GM20000 (cell line): Measurements from ENCODE around the gene TBC1D22B.

Experiments
- DNase-seq: peaks from one replicate; pipeline ENCODE4 v3.0.0; 2012; ENCODE audit warnings: low spot score
- TF ChIP-seq, protein P1 (sequence below): IDR thresholded peaks from 2 replicates; pipeline ENCODE4 v1.5.1; 2012; ENCODE audit warnings: mild to moderate bottlenecking, control low read depth; ENCODE audit errors: extremely low read depth, missing control alignments

The TBC1D22B gene

DNA sequence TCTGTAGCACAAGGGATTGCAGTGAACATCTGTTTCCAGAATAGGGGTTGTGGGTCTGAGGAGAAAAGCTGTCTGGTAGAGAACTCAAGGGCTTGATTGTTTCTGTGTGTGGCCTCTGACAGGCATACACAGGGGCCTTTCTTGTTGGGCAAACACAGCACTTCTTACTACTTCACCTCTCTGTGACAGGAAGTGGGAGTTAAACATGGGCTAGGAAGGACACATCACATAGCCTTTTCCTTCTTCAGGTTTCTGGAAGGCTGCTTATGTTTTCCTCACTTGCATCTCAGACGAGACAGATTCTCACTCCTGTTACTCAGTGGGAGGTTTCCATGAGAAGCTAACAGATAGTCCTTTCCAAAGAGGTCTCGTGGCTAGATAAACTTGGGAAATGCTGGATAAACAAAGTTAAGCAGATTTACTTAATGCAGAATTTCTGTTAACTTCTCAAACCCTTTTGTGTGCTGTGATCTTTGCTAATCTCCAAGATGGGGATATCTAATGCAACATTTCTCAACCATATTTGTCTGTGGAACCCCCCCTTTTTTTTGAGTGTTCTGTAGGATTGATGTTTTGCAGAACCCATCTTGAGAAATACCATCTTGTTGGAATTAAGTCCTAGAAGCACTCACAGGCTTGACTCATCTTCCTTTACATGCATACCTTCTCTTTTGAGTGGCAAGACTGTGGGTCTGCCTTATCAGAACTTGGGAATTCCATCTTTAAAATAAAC is 54.3 kb downstream of the TBC1D22B start:
- DNase-seq: no peak
- TF ChIP-seq, protein P1, sequence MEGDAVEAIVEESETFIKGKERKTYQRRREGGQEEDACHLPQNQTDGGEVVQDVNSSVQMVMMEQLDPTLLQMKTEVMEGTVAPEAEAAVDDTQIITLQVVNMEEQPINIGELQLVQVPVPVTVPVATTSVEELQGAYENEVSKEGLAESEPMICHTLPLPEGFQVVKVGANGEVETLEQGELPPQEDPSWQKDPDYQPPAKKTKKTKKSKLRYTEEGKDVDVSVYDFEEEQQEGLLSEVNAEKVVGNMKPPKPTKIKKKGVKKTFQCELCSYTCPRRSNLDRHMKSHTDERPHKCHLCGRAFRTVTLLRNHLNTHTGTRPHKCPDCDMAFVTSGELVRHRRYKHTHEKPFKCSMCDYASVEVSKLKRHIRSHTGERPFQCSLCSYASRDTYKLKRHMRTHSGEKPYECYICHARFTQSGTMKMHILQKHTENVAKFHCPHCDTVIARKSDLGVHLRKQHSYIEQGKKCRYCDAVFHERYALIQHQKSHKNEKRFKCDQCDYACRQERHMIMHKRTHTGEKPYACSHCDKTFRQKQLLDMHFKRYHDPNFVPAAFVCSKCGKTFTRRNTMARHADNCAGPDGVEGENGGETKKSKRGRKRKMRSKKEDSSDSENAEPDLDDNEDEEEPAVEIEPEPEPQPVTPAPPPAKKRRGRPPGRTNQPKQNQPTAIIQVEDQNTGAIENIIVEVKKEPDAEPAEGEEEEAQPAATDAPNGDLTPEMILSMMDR: no peak

DNA sequence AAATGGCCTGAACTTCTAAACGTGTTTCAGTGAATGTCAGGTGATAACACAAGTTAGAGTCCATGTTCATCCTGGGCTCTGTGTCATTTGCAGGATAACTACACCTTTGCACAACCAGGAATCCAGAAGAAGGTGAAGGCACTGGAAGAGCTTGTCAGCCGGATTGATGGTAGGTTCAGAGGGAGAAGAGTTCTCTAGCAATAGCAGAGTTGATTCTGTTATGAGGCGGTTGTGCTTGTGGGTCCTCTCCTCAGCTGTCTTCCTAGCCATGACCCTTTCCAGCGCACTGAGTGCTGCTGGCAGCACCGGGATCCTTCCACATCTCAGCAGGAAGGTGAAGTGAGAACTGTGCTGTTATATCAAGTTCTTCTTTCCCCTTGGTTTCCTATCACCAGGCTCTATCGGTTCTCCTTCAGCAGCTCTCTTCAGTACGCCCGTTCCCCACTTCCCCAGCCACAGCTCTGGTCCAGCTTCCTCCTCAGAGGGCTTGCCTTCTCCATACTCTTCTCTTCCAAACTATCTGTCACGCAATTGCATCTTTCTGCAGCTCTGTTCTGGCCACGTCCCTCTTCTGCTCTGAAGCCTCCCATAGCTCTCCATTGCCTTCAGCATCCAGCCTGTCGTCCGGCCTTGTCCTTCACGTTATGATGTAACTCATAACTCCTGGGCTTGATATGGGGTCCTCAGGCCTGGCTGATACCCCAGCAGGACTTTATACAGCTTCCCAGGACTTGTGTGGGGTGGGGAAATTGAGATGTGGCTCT is 56.3 kb downstream of the TBC1D22B start:
- no peak for DNase-seq
- TF ChIP-seq, protein P1: no peak

DNA sequence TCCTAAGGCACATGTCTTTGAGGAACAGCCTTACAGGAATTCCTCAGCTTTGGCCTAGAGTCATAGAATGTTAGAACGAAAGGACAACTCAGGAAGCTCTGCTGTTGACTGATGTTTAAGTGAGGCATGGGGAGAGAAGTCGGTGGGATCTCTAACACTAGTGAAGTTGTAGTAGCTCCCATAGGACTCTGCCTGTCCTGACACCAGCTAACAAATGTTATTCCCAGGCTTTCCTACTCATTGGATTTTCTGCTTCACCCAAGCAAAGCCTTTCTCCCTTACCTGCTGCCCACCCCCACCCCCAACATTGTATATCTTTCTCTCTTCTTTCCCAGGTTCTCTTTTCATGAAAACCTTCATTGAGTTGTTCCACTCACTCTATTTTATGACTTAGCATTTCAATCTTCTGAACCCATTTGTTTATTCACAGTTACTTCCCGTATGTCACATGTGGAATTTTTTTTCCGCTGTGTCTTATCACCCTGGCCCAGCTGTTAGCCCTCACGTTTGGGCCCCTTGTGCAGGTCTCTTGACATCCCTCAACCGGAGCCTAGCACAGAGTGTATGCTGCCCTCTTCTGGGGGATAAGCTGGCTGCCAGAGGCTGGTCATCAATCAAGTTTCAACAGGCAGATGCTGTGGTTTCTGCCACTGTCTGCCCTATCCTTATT is 57.0 kb downstream of the TBC1D22B start:
- TF ChIP-seq, protein P1: peak; percentile 79
- peak; percentile 59 for DNase-seq

DNA sequence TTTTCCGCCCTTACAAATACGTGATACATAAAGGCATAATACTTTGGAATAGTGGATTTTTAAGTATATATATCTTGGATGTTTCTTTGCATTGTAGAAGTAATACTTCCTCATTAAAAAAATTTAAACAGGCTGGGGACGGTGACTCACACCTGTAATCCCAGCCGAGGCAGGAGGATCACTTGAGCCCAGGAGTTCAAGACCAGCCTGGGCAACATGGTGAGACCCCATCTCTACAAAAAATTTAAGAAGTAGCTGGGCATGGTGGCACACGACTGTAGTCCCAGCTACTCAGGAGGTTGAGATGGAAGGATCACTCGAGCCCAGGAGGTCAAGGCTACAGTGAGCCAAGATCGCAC is 57.6 kb downstream of the TBC1D22B start:
- DNase-seq: no peak
- TF ChIP-seq, protein P1: no peak

DNA sequence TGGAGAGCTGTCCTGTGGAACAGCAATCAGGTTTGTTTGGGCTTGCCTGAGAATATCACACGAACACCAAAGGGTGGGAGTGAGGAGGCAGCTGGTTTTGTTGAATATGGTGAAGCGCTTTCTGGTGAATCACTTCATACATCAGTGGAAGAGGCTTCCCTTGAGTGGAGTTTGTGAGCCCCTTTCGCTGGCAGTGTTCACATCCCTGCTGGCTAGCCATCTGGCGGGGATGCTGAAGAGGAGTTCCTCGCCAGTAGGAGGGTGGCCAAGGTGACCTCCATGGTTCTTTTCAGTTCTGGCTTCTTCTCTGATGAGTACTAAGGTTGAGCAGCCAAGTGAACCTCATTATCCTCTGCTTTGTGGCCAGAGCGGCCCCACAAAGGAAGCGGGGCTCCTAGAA is 58.5 kb downstream of the TBC1D22B start:
- DNase-seq: no peak
- TF ChIP-seq, protein P1: no peak

DNA sequence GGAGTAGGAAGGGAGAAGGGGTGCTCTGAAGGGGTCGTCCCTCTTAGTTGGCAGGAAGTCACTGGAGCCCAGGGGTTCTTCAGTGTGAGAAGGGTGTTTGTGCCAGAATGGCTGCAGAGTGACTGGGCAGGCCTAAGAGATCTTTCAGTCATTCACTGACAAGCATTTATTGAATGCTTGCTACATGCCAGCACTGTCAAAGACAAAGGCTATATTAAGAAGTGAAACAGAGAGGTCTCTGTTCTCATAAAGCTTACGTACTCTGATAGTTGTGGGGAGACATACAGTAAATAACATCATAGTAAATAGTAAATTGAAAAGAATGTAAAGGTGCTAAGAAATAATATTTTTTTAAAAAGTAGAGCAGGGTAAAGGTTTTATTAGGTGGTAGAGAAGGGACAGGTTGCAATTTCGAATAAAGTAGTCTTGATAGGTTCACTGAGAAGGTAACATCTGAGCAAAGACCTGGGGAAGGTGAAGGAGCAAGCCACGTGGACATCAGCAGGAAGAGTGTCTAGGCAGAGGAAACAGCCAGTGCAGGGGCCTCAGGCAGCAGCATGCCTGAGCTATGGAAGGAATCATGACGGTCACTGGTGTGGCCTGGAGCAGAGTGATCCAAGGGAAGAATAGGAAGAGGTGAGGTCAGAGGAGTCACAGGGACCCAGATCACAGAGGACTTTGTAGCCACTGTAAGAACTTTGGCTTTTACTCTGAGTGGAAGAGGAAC is 59.9 kb downstream of the TBC1D22B start:
- DNase-seq: no peak
- TF ChIP-seq, protein P1: no peak
